ENCODE measurements around the gene QSER1.

Gene QSER1

DNA sequence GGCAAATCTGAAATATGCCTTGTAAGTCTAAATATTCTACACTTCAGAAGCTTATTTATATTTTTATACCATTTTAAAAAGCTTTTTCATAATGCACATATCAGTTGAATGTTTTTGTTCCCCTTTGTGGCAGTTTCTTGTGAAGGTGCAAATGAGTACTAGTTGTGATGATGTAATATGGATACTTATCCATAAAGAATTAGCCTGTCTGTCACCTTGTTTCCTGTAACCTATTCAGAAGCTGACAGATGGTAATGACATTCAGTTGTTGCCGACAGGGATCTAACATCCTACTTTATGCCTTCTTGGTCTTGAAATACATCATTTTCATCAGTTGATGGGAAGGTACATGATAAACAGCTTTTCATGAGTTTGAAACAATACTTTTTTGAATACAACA lies 2.9 kb downstream of the QSER1 start:
- DNase-seq (ENCODE audit: low read depth in 1 of 2, low spot score in 1 of 2) = peak in 1 of 2 experiments; percentile 28
- no peak for TF ChIP-seq SPI1 (IDR thresholded peaks at IDR 0.05; ENCODE audit: borderline replicate concordance, low read depth)
- H3K4me3 ChIP-seq (replicated peaks; ENCODE audit: insufficient read depth, low read length) = no peak overlapping the region
- no peak overlapping the region for H3K27ac ChIP-seq (replicated peaks)
- H3K27me3 ChIP-seq (ENCODE audit: insufficient read depth, poor library complexity, severe bottlenecking) = no peaks in the 10 kb centered on the region

DNA sequence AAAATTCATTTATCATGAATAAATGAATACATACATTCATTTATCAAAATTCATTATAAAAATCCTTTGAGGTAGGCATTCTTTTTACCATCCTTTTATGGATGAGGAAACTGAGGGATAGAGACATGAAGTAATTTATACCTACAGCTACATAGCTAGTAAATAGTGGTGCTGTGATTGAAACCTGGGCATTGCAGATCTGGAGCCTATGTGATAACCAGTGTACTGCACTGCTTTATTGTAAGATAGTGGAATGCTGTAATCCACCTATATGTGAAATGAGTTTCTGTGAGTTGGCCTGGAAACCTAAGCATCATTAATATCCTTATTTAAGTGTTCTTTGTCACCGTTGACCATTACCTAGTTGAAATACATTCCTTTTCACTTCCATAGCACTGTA lies 4.5 kb downstream of the QSER1 start:
- no peak for DNase-seq (ENCODE audit: low read depth in 1 of 2, low spot score in 1 of 2)
- no peak overlapping the region for H3K4me3 ChIP-seq (replicated peaks; ENCODE audit: insufficient read depth, low read length)
- TF ChIP-seq GABPA (IDR thresholded peaks at IDR 0.05; ENCODE audit: low read depth) (no peak), POLR2AphosphoS5 (IDR thresholded peaks at IDR 0.05; ENCODE audit: low read depth) (no peak), SPI1 (IDR thresholded peaks at IDR 0.05; ENCODE audit: borderline replicate concordance, low read depth) (no peak)
- TF ChIP-seq, protein P1, sequence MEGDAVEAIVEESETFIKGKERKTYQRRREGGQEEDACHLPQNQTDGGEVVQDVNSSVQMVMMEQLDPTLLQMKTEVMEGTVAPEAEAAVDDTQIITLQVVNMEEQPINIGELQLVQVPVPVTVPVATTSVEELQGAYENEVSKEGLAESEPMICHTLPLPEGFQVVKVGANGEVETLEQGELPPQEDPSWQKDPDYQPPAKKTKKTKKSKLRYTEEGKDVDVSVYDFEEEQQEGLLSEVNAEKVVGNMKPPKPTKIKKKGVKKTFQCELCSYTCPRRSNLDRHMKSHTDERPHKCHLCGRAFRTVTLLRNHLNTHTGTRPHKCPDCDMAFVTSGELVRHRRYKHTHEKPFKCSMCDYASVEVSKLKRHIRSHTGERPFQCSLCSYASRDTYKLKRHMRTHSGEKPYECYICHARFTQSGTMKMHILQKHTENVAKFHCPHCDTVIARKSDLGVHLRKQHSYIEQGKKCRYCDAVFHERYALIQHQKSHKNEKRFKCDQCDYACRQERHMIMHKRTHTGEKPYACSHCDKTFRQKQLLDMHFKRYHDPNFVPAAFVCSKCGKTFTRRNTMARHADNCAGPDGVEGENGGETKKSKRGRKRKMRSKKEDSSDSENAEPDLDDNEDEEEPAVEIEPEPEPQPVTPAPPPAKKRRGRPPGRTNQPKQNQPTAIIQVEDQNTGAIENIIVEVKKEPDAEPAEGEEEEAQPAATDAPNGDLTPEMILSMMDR (IDR thresholded peaks at IDR 0.05; ENCODE audit: insufficient read depth, low read length) = no peak
- TF ChIP-seq, protein P2, sequence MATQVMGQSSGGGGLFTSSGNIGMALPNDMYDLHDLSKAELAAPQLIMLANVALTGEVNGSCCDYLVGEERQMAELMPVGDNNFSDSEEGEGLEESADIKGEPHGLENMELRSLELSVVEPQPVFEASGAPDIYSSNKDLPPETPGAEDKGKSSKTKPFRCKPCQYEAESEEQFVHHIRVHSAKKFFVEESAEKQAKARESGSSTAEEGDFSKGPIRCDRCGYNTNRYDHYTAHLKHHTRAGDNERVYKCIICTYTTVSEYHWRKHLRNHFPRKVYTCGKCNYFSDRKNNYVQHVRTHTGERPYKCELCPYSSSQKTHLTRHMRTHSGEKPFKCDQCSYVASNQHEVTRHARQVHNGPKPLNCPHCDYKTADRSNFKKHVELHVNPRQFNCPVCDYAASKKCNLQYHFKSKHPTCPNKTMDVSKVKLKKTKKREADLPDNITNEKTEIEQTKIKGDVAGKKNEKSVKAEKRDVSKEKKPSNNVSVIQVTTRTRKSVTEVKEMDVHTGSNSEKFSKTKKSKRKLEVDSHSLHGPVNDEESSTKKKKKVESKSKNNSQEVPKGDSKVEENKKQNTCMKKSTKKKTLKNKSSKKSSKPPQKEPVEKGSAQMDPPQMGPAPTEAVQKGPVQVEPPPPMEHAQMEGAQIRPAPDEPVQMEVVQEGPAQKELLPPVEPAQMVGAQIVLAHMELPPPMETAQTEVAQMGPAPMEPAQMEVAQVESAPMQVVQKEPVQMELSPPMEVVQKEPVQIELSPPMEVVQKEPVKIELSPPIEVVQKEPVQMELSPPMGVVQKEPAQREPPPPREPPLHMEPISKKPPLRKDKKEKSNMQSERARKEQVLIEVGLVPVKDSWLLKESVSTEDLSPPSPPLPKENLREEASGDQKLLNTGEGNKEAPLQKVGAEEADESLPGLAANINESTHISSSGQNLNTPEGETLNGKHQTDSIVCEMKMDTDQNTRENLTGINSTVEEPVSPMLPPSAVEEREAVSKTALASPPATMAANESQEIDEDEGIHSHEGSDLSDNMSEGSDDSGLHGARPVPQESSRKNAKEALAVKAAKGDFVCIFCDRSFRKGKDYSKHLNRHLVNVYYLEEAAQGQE (IDR thresholded peaks at IDR 0.05; ENCODE audit: insufficient replicate concordance, low read depth) = no peak

DNA sequence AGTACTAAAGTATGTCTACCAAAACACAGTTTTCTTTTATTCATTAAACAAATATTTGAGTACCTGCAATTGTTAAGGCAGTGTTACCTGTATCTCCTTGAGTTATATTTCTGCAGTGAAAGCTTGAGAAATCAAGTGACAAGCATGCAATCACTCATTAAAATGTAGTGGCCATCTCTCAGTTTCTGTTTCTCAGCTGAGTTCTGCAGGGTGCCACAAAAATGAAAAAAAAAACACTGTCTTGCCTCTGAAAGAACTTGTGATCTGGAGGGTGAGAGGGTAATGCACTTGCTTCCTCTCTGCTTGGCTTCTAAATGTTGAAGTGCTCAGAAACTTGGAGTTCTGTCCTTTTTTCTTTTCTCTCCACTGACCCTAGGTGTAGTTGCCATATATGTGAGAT lies 6.8 kb downstream of the QSER1 start:
- no peak overlapping the region for H3K4me3 ChIP-seq (replicated peaks; ENCODE audit: insufficient read depth, low read length)
- no peaks in the 10 kb centered on the region for H3K27me3 ChIP-seq (ENCODE audit: insufficient read depth, poor library complexity, severe bottlenecking)
- DNase-seq (ENCODE audit: low read depth in 1 of 2, low spot score in 1 of 2) = no peak
- no peak overlapping the region for H3K27ac ChIP-seq (replicated peaks)
- no peak for TF ChIP-seq GABPA (IDR thresholded peaks at IDR 0.05; ENCODE audit: low read depth)
- no peak for TF ChIP-seq SPI1 (IDR thresholded peaks at IDR 0.05; ENCODE audit: borderline replicate concordance, low read depth)
- TF ChIP-seq, protein P1 (IDR thresholded peaks at IDR 0.05; ENCODE audit: insufficient read depth, low read length) = no peak
- TF ChIP-seq, protein P2 (IDR thresholded peaks at IDR 0.05; ENCODE audit: insufficient replicate concordance, low read depth) = no peak
- TF ChIP-seq POLR2AphosphoS5 (IDR thresholded peaks at IDR 0.05; ENCODE audit: low read depth) = no peak

More for the DNA sequence above, 4.5 kb downstream of the QSER1 start:
- no peaks in the 10 kb centered on the region for H3K27me3 ChIP-seq (ENCODE audit: insufficient read depth, poor library complexity, severe bottlenecking)
- H3K27ac ChIP-seq (replicated peaks) = no peak overlapping the region

DNA sequence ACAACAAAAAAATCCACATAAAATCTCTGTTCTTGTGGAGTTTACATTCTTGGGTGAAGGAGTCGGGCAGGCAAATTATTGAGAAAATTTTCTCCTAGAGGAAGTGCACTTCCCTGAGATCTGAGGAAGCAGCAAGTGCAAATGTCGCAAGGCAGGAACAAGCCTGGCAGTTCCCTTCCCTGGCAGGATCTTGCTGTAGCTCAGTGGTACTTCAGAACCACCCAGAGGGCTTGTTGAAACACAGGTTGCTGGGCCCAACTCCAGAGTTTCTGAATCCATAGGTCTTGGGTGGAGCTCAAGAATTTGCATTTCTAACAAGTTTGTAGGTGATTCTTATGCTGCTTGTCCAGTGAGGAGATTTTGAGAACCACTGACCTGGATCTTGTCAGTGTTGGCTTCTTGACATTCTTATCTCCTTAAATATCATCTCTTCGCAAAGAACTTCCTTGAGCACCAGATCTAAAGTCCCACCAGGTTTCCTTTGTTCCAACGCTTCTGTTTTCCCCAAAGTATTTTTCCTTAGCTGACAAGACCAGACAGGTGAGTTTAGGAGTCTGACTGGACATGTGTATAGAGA lies 9.6 kb downstream of the QSER1 start:
- peak; percentile 38 to 55 for DNase-seq (ENCODE audit: low read depth in 1 of 2, low spot score in 1 of 2)
- H3K27ac ChIP-seq (replicated peaks) = no peak overlapping the region
- TF ChIP-seq POLR2AphosphoS5 (IDR thresholded peaks at IDR 0.05; ENCODE audit: low read depth) = no peak
- TF ChIP-seq SPI1 (IDR thresholded peaks at IDR 0.05; ENCODE audit: borderline replicate concordance, low read depth) = peak; percentile 77

More for the DNA sequence above, 9.6 kb downstream of the QSER1 start:
- Histone ChIP-seq H3K4me3 (replicated peaks; ENCODE audit: insufficient read depth, low read length) (no peak overlapping the region), H3K27me3 (ENCODE audit: insufficient read depth, poor library complexity, severe bottlenecking) (no peaks in the 10 kb centered on the region)

Data from HL-60 (cell line).